ENCODE data around the gene MIB1.

The MIB1 gene

GRCh38 chr18:21741562-21742314, 1.1 kb downstream of the MIB1 start:
- no peaks in the 10 kb centered on the region for H3K4me1 ChIP-seq
- no peaks in the 10 kb centered on the region for H3K27me3 ChIP-seq
- TF ChIP-seq CTCF (IDR thresholded peaks at IDR 0.05; ENCODE audit: low read depth, low read length) = no peak
- H3K9me3 ChIP-seq = no peaks in the 10 kb centered on the region
- peak; percentile 43 for DNase-seq
- H3K4me3 ChIP-seq (ENCODE audit: low read depth, low read length) = peak overlapping the region; percentile 73
- H3K36me3 ChIP-seq = no peaks in the 10 kb centered on the region

- Histone ChIP-seq H3K9me3 (no peaks in the 10 kb centered on the region), H3K4me1 (no peaks in the 10 kb centered on the region), H3K36me3 (no peaks in the 10 kb centered on the region), H3K27me3 (no peaks in the 10 kb centered on the region), H3K4me3 (ENCODE audit: low read depth, low read length) (peak overlapping the region; percentile 73)
- TF ChIP-seq CTCF (IDR thresholded peaks at IDR 0.05; ENCODE audit: low read depth, low read length) = no peak
- DNase-seq = no peak
These were observed 1.7 kb downstream of the MIB1 start for GRCh38 chr18:21742315-21742687.

- Histone ChIP-seq H3K27me3 (no peaks in the 10 kb centered on the region), H3K9me3 (no peaks in the 10 kb centered on the region), H3K4me1 (no peaks in the 10 kb centered on the region; the same call in 1 of the 2 replicates), H3K4me3 (ENCODE audit: low read depth, low read length) (no peak overlapping the region), H3K36me3 (no peaks in the 10 kb centered on the region)
- no peak for TF ChIP-seq CTCF (IDR thresholded peaks at IDR 0.05; ENCODE audit: low read depth, low read length)
- no peak for DNase-seq
These were observed 2.7 kb downstream of the MIB1 start for GRCh38 chr18:21743166-21743832.

GRCh38 chr18:21745231-21745630, 4.6 kb downstream of the MIB1 start:
- TF ChIP-seq CTCF (IDR thresholded peaks at IDR 0.05; ENCODE audit: low read depth, low read length) = no peak
- H3K4me1 ChIP-seq = no peaks in the 10 kb centered on the region; the same call in 1 of the 2 replicates
- DNase-seq = no peak

GRCh38 chr18:21747268-21747667, 6.7 kb downstream of the MIB1 start:
- no peak for TF ChIP-seq CTCF (IDR thresholded peaks at IDR 0.05; ENCODE audit: low read depth, low read length)
- Histone ChIP-seq H3K4me1 (peaks cover 2% of the 10 kb centered on the region), H3K4me3 (ENCODE audit: low read depth, low read length) (no peak overlapping the region)

More at GRCh38 chr18:21745231-21745630, 4.6 kb downstream of the MIB1 start:
- Histone ChIP-seq H3K9me3 (no peaks in the 10 kb centered on the region), H3K27me3 (no peaks in the 10 kb centered on the region), H3K4me3 (ENCODE audit: low read depth, low read length) (no peak overlapping the region), H3K36me3 (no peaks in the 10 kb centered on the region)

More at GRCh38 chr18:21747268-21747667, 6.7 kb downstream of the MIB1 start:
- H3K27me3 ChIP-seq = no peaks in the 10 kb centered on the region
- H3K9me3 ChIP-seq = no peaks in the 10 kb centered on the region
- no peak for DNase-seq
- no peaks in the 10 kb centered on the region for H3K36me3 ChIP-seq
